Measurements from ENCODE around the gene PRC1.

Gene PRC1

GRCh38 chr15:90989040-90989768 is 5.1 kb downstream of the PRC1 start:
- no peak for DNase-seq (ENCODE audit: low read depth in 3 of 3)

- DNase-seq (ENCODE audit: low read depth in 3 of 3): no peak
These were observed 6.0 kb downstream of the PRC1 start for GRCh38 chr15:90988296-90988695.

DNA sequence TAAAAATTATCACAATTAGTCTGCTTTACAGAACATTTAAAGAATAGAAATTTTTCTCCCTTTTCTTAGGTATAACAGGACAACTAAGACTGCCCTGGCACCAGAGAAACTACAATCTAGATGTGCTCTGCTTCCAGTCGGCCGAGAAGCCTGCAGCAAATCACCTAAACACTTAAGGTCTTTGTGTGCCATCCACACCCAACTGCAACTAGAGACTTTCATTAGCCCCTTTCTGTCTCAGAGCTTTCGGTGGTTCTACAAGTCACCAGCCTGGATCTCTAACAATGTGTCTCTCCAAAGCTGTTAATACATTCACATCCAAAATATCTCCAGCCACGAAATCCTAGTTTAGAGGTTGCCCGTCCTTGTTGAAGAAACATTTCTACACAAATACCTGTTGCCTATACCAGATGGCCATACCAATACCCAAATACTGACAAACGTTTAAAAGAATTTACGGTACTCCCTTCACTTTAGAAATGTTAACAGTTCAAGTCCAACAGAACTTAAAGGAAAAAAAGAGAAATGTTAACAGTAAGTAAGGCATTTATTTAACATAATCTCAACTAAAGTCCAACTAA is 6.7 kb downstream of the PRC1 start:
- DNase-seq (ENCODE audit: low read depth in 3 of 3): no peak

DNA sequence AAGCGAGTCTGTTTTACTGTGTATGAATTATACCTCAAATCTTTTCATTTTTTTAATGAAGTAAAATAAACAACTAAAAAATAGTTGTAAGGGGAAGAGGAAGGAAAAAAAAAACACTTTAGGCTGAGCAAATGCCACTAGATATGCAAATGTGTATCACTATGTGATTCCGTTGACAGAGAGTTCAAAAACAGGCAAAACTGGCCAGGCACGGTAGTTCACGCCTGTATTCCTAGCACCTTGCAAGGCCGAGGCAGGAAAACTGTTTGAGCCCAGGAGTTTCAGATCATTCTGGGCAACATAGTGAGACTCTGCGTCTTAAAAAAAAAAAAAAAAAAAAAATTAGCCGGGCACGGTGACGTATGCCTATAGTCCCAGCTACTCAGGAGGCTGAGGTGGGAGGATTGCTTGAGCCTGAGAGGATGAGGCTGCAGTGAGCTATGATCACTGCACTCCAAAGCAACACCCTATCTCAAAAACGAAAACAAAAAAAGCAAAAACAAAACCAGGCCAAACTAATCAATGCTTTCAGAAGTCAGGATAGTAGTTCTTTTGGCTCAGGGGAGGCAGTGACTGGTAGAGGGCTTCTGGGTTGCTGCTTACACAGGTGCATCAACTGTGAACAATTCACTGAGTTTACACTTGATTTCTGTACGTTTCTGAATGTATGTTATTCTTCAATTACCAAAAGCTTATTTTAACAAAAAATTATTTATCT is 7.4 kb downstream of the PRC1 start:
- DNase-seq (ENCODE audit: low read depth in 3 of 3): no peak

DNA sequence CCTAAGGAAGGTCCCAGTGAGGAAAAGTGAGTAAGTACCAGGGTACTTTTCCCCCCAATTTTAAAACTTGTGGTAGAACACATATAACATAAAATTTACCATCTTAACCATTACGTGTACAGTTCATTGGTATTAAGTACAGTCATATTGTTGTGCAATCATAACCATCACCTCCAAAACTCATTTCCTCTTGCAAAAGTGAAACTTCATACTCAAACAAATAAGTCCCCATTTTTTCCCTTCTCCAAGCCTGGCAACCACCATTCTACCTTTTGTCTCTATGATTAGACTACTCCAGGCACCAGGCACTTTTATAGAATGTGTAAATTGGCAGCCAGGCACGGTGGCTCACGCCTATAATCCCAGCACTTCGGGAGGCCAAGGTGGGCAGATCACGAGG is 12.2 kb downstream of the PRC1 start:
- DNase-seq (ENCODE audit: low read depth in 3 of 3): no peak

DNA sequence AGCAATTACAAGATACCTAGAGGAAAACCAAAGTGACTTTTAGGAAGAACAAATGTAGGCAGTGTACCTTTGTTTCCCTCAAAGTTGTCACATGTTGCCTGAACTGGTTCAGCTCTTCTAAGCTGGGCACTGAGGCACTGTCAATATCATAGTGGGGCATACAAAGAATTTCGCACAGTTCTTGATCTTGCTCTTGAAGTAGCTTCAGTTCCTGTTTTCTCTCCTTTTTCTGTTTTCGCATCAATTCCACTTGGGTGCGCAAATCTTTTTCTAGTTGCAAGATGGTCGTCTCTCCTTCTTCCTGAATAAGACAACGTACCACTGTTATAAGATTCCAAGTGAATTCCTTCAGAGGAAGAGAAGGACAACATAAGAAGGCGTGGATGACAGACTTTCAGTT is 12.7 kb downstream of the PRC1 start:
- no peak for DNase-seq (ENCODE audit: low read depth in 3 of 3)

DNA sequence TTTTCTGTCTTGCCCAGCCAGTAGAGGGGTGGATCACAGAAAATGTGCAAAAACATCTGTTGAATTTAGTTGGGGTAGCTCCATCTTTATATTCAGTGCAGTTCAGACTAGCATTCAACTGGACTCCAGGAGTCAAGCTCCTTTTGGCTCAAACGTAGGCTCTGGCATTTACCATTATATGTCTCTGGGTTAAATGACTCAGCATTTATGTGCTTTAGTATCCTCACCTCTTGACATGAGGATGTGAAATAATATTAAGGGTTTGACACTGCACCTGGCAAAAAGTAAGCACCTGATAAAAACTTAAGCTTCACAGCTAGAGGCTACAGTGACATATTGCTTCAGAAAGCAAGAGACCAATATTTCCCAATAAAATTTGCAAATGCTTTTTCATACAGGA is 14.8 kb downstream of the PRC1 start:
- no peak for DNase-seq (ENCODE audit: low read depth in 3 of 3)

GRCh38 chr15:90974216-90974615 is 20.1 kb downstream of the PRC1 start:
- no peak for DNase-seq (ENCODE audit: low read depth in 3 of 3)

- no peak for DNase-seq (ENCODE audit: low read depth in 3 of 3)
These were observed 22.2 kb downstream of the PRC1 start for GRCh38 chr15:90972133-90972532.

- no peak for DNase-seq (ENCODE audit: low read depth in 3 of 3)
These were observed 24.1 kb downstream of the PRC1 start for GRCh38 chr15:90970274-90970673.

GRCh38 chr15:90968434-90968833 is 25.9 kb downstream of the PRC1 start:
- DNase-seq (ENCODE audit: low read depth in 3 of 3): no peak

GRCh38 chr15:90967206-90967605 is 27.1 kb downstream of the PRC1 start:
- no peak for DNase-seq (ENCODE audit: low read depth in 3 of 3)

- DNase-seq (ENCODE audit: low read depth in 3 of 3): no peak
These were observed 28.1 kb downstream of the PRC1 start for GRCh38 chr15:90966262-90966661.

- DNase-seq (ENCODE audit: low read depth in 3 of 3): no peak
These were observed 32.3 kb downstream of the PRC1 start for GRCh38 chr15:90962021-90962420.

- DNase-seq (ENCODE audit: low read depth in 3 of 3): no peak
These were observed 33.8 kb downstream of the PRC1 start for GRCh38 chr15:90960298-90961091.

- no peak for DNase-seq (ENCODE audit: low read depth in 3 of 3)
These were observed 34.4 kb downstream of the PRC1 start for GRCh38 chr15:90959894-90960293.

DNA sequence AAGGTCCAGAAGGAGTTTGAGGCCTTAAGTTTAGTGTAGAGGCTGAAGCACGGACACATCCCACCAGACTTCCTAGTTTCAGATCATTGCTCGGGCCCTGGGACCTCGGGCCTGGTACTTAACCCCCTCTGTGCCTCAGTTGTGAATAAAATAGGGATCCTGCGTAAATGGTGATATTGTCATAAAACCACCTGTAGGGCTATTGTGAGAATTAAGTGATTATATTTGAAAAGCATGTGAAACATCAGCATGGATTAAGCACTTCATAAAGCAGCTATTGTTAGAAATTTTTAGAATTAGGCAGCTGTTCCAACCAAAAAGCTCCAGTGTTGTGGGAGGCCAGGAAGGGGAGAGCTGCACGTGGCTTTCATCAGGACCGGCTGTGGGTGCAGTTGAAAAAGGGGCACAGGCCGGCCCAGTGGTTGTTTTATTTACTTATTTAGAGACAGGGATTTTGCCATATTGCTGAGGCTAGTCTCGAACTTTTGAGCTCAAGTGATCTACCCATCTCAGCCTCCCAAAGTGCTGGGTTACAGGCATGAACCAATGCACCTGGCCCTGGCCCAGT is 35.2 kb downstream of the PRC1 start:
- DNase-seq (ENCODE audit: low read depth in 3 of 3): no peak

GRCh38 chr15:90957791-90958190 is 36.5 kb downstream of the PRC1 start:
- no peak for DNase-seq (ENCODE audit: low read depth in 3 of 3)

GRCh38 chr15:90957031-90957790 is 37.1 kb downstream of the PRC1 start:
- DNase-seq (ENCODE audit: low read depth in 3 of 3): no peak

DNA sequence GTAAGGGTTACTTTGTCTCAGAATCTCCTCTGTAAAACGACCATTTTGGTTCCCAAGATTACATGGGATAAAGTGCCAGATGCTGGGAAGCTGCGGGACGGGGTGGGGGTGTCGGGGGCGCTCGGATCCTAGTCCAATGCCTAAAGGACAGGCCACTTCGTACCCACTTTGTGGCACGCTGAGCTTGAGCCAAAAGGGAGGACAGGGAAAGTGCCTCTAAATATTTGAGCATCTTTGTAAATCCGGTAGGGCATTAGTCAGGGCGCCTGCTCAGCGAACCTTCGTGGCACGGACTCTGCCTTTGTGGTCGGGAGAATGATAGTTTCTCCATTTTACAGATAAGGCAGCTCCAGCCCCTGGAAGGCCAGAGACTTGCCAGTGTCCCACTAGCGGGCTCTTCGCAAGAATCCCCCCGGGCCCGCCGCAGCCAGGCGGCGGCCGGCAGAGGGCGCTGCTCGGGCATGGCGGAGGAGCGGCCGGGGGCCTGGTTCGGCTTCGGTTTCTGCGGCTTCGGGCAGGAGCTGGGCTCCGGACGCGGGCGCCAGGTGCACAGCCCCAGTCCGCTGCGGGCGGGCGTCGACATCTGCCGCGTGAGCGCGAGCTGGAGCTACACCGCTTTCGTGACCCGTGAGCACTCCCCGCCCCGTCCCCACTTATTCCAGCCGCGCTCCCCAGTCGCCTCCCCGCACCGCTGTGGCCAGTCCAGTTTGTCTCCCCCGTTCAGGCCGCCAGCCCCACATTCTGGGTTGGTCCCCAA is 37.9 kb downstream of the PRC1 start:
- DNase-seq (ENCODE audit: low read depth in 3 of 3): peak in 2 of 3 experiments; percentile 21 to 60

Data from stimulated activated CD4-positive, alpha-beta T cell treated with anti-CD3 and anti-CD28 coated beads, TNF-alpha, amount 100 ng/mL, for 24 hours (primary cell).